HL-60/S4 treated with retinoic acid at 250 ng/mL for 4 days and 3 days (cell line): ENCODE data around the gene PSME3IP1.

Source experiments
- in situ Hi-C: fragments of 300-500 bp; cut with MboI; formaldehyde crosslinking; loops from 2 replicates; pipeline ENCODE4 v1.7.0; 2022; ENCODE audit warnings: low sequenced_read_pairs

The PSME3IP1 gene

DNA sequence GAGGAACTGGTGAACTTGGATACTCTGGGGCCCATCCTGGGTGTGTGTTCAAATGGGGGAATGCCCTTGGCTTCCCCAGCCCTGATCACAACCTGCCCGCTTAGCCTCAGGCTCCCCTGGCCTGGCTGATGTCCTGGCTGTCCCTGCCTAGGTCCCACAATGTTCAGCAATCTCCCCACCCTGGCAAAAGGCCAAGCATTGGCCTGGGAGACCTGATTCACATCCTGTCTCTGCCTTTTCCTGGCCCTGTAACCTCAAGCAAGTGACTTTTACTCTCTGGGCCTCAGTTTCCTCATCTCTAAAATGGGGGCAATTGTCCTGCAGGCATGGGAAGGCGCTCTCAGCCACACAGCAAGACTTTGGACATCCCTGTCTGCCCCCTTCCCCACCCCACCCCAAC lies 79.1 kb downstream of the PSME3IP1 start:
- in situ Hi-C loops = no loop called here

DNA sequence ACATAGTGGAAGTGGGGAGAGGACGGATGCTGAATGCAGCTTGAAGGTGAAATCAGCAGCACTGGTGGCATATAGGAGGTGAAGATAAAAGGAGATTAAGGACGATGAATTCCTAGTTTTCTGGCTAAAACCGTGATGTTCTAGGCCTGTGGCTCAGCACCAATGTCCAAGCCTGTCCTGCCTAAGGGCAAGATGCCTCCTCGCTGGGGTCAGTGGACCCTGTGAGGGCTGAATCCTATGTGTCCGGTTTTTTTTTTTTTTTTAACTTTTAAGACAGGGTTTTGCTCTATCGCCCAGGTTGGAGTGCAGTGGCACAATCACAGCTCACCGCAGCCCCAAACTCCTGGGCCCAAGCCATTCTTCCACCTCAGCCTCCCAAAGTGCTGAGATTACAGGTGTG lies 80.7 kb downstream of the PSME3IP1 start:
- in situ Hi-C loops = no loop called here

DNA sequence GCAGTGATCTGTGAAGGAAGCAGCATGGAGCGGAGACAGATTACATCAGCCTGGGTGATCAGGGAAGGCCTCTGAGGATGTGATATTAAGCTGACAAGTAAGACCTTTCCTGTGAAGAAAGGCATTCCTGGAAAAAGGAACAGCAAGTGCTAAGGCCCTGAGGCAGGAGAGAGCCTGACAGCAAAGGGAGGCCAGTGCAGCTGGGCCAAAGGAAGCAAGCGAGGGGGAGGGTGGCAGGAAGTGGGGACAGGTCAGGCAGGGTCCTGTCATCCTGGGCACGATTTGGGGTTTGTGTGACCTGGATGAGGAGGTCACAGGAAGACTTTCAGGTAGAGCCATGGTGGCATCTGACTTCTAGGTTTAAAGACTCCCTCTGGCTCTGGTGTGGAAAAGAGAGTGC lies 81.1 kb downstream of the PSME3IP1 start:
- in situ Hi-C loops = no loop called here

DNA sequence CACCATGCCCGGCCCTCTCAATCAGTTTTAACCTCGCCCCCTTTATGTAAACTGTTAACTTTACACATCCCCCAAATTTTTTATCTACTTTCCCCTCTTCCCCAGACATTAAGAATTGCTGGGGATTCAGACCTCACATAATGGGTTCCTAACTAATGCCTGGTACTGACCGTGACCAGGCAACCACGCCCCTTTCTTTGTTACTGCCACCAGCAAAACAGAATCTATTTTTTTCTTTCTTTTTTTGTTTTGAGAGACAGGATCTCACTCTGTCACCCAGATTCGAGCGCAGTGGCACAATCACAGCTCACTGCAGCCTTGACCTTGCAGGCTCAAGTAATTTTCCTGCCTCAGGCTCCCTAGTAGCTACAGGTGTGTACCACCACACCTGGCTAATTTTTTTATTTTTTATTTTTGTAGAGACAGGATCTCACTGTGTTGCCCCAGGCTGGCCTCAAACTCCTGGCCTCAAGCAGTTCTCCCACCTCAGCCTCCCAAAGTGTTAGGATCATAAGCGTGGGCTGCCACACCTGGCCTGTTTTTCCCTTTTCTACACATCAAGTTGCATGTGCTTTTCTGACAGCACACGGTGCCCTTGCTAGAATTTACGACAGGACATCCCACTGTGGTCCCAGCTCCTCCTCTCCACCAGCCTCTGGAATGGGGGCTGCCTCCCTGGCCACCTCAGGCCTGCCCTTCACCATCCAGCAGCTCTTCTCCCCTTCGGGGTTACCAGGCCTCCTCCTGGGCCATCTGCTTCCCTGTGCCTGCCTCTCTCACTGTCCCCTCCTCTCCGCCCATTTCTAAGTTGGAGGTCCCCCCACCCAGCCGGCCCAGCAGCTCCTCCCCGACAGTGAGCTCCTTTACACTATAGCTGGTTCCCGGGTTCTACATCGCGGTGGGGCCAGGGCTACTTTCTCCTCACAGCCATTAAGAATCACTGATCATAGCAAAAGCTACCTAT lies 82.7 kb downstream of the PSME3IP1 start:
- in situ Hi-C loops = no loop called here
